Stromal cell of bone marrow (primary cell): ENCODE data around the gene ARHGEF17.
"Not testable (repeated sequence)": the region's sequence is repeated elsewhere in the genome, so short reads cannot be mapped to it uniquely, and the experiment has no call there.

Source experiments
- DNase-seq: peaks from one replicate; pipeline ENCODE4 v3.0.0-alpha.2; 2012; ENCODE audit warnings: low read depth

ARHGEF17 gene

GRCh38 chr11:73308003-73308960, at the start of gene ARHGEF17:
ARHGEF17 (plus strand) TSS chr11:73308276; CDS start chr11:73308639, 363 bp downstream.
- DNase-seq, result peak; percentile 56

DNA sequence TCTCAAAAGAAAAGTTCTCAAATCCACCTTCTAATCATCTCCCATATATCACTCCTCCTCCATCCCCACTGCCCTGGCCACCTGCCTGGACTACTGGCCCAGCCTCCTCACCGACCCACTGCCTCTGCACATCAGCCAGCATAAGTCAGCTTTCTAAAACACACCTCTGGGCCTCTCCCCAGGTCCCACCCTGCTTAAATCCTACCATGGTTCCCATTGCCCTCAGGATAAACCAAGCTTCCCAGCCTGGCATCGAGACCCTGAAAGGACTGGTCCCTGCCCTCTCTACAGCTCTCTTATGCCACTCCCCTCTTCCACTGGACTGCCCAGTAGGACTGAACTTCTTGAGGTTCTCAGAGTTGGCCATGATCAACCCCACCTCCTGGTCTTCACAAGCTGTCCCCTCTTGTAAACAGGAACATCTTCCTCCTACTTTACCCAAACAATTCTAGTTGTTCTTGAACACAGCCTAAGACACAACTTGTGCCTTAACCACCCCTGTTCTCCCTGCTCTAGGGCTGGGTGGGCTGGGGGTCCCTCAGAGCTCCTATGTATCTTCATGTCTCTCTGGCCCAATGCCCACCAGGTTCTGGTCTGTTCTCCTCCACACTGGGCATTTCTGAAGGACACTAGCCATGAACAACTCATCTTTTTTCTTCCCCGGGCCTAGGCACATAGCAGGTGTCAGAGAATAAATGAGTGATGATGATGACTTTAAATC, 48.5 kb upstream of the ARHGEF17 start:
- no peak for DNase-seq

GRCh38 chr11:73260127-73260457, 48.0 kb upstream of the ARHGEF17 start:
- DNase-seq, result no peak

- DNase-seq, result no peak
Observed at GRCh38 chr11:73262851-73263495, 45.1 kb upstream of the ARHGEF17 start.

DNA sequence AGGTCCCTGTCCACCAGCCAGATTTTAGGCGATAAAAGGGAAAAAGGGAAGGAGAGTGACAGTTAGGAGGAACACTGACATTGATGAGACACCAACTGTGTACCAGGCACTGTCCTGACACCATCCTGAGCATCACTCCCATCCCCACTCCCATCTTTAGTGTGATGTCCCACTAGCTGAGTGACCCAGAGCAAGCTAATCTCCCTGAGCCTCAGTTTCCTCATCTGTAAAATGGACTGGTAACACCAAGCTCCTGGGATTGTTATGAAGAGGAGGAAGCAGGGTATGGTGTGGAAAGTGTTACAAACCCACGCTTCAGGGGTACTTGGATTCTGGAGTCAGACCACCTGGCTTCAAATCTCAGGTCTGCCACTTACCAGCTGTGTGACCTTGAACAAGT, 44.4 kb upstream of the ARHGEF17 start:
- no peak for DNase-seq

- DNase-seq, result no peak
Observed at GRCh38 chr11:73265278-73265810, 42.7 kb upstream of the ARHGEF17 start.

- DNase-seq, result no peak
Observed at GRCh38 chr11:73265853-73266645, 42.0 kb upstream of the ARHGEF17 start.

DNA sequence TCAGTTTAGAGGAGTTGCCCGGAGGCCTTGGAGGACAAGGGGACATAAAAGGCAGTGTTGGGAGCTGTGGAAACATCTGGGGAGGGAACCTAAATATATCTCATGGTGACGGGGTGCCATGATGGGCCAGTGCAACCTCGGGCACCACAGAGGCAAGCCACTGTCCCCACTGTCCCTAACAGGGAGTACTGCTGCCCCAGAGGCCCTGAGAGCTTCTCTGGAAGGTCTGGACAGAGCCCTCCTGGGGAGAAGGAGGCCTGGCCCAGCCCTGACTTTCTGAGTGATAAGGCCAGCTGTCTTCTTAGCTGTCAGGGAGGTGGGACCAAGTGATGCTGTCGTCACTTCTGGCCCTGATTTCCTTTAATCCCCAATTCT, 41.4 kb upstream of the ARHGEF17 start:
- DNase-seq, result no peak

DNA sequence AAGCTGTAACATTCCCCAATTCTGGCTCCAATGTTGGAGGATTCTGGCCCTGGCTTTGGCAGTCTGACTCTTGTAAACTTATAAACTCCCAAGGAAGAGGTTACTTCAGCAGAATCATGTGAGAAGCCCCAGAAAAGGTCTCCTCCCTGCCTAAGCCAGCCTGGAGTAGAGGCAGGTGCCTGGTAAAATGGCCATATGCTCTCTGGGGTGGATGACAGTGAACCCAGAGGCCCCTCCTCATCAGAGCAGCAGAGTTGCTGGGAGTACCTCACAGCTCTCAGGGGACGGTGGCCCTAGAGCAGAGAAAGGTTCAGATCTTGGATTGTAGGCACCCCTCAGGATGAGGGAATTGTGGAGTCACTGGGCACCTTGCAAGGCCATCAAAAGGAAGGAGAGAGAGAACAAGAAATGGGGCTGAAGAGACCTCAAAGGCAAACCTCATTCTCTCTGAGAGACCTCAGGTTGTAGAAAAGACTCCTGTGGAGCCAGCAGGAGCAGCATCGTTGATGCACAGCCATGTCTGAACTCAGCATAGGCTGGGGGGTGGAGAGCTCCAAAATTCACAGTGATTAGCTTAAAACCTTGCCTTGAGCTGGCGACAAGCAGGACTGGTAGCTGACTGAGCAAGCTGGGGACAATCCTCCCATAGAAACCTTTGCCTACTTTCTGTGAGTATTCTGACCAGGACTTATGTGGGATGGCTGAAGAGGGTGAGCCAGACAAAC, 40.8 kb upstream of the ARHGEF17 start:
- DNase-seq, result no peak

DNA sequence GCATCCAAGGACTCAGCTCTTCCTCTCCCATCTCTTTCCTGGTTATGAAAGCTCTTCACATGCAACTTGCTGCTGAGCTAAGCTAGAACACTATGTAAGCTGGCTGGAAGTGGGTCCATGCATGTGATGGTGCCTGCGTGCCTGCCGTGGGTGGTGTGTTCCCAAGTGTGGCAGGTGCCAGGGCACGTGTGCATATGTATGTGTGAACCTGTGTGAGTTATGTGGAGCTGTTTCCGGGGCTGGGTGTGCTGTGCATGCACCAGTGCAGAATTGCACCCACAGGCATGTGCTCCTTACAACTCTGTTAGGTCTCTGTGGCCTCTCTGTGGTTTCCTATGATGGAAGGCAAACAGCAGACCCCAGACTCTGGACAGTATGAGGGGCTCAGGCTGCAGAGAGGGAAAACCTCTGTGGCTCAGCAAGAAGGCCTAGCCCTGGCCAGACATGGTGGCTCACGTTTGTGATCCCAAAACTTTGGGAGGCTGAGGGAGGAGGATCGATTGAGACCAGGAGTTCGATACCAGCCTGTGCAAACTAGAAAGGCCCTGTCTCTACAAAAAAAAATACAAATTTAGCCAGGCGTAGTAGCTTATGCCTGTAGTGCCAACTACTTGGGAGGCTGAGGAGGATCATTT, 40.1 kb upstream of the ARHGEF17 start:
- DNase-seq, result no peak

DNA sequence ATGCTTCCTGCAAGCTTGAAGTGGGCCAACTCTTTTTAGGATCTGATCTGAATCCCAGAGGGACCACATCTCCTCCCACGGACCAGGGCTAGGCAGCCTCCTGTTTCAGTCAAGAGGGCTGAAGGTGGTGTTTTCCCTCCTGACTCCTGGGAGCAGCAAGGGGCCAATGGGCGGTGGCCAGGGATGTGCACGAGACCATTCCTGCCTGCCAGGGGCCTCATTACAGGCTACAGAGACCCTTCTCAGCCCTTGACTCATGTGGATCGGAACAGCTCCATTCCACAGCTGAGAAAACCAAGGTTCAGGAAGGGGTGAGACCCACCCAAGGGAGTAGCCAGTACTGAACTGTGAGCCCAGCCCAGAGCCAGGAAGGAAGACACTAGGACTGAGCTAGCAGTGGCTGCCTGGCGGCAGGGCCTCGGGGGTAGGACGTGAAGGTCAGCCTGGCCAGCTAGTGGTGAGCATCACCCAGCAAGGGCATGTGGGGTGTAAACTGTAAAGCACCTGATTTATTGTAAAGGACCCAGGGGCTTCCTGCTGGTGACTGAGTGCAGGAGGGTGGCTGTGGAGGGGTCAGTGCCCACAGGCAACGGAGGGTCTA, 39.3 kb upstream of the ARHGEF17 start:
- no peak for DNase-seq

DNA sequence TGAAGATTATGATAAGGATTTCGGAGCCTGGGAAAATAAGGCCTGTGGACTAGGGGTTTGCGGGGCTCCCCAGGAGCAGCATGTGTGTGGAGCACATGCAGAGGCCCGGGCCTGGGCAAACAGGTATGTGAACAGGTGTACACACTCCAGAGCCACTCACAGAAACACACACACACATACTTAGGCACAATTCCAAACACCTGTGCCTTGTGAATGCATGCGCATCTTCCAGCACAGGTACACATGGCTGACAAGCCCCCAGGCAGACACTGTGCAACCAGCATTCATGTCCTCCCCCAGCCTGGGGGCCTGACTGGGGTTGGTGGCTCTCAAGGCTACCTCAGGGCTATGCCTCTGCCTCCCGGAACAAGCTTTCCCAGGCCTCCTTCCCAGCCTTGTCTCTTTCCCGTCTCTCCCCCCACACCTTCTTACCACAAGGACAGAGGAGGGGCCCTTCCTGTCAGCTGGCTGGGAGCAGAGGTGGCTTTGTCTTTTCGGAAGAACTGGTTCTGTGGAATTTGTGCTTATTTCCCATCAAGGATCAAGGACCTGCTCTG, 38.5 kb upstream of the ARHGEF17 start:
- no peak for DNase-seq

- DNase-seq, result no peak
Observed at GRCh38 chr11:73270016-73270854, 37.8 kb upstream of the ARHGEF17 start.

- DNase-seq, result no peak
Observed at GRCh38 chr11:73270855-73271477, 37.1 kb upstream of the ARHGEF17 start.

- not testable (repeated sequence) for DNase-seq
Observed at GRCh38 chr11:73271478-73271865, 36.6 kb upstream of the ARHGEF17 start.

DNA sequence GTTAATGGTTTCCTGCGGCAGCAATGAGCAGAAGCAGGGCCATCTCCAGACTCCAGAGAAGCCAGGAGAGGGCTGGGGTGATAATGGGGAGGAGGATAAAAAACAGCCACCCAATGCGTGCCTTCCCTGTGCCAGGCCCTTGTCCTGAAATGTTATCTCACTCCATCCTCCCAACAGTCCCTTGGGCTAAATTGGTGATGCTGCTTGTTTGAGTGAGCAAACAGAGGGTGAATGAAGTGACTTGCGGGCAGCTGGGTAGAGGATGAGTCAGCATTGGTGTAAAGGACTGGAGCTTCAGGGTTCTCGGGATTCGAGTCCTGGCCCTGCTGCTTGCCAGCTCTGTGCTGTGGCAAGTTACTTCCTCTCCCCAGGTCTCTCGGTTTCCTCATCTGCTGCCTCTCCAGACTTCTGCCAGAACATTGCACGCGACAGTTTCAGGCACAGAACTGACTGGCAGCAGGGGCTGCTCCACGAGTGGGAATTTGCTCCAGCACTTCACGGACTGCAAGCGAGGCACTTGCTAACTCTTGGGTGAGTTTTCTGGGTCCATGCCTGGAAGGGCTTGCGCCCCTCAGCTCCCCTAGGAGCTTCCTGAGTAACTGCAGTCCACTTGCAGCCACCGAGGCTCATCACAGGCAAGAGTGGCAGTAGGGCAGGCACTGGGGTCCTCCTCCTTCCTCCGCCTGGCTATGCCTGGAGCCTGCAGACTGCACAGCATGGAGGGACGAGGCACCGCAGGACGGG, 36.0 kb upstream of the ARHGEF17 start, which contains the start of gene P2RY6:
Gene P2RY6, plus strand, starts transcription at position 403 of the 744 bp plus-strand sequence. CDS start 24,181 bp downstream, outside the sequence.
- no peak for DNase-seq

- DNase-seq, result no peak
Observed at GRCh38 chr11:73272680-73273038, 35.4 kb upstream of the ARHGEF17 start.
